Gastroesophageal sphincter (tissue), 3 donors: ENCODE data around the gene SMARCD1.

Experiments
- CTCF ChIP-seq, 4 experiments: fragments of 200-600 bp in 2 of 4; fragments of 450-650 bp in 2 of 4; sonication (generic) in 1 of 4; IDR thresholded peaks; one replicate each; pipeline ENCODE4 v1.5.1; 2017 to 2019; ENCODE audit warnings: antibody characterized with exemption in 4 of 4, mild to moderate bottlenecking in 2 of 4, moderate library complexity in 2 of 4
- POLR2AphosphoS5 ChIP-seq: sonication (generic); formaldehyde crosslinking; IDR thresholded peaks from one replicate; pipeline ENCODE4 v1.6.1; 2017; ENCODE audit warnings: antibody characterized with exemption

GRCh38 chr12:50107416-50108268, 22.5 kb downstream of the SMARCD1 start:
- TF ChIP-seq CTCF (IDR thresholded peaks at IDR 0.05) (no peak), POLR2AphosphoS5 (no peak)
